ENCODE results near the gene ZSWIM8. TPM values are rescaled to one million over a fixed set of nuclear protein-coding genes. Genes with fewer than 3 reads are reported as not detected.

Gene ZSWIM8
- total and polyA plus RNA-seq, 2 experiments from 2014 or later = 101 to 103 TPM

- H3K4me3 ChIP-seq = no peak overlapping the region
- no peaks in the 10 kb centered on the region for H3K79me2 ChIP-seq
- H3K27me3 ChIP-seq = no peaks in the 10 kb centered on the region
- 95% methylated on average over 11 of the region's 11 CpGs for WGBS (ENCODE audit: low lambda C conversion rate, missing lambda C conversion rate)
- DNase-seq (ENCODE audit: low spot score) = no peak
- H2AFZ ChIP-seq = no peak overlapping the region
- no peaks in the 10 kb centered on the region for H3K36me3 ChIP-seq (replicated peaks; ENCODE audit: insufficient read depth, low read depth)
- no peak overlapping the region for H3K4me2 ChIP-seq
- no peaks in the 10 kb centered on the region for H3K9me3 ChIP-seq (ENCODE audit: low read depth)
- no peaks in the 10 kb centered on the region for H4K20me1 ChIP-seq (ENCODE audit: insufficient read depth, poor library complexity, severe bottlenecking)
- H3K27ac ChIP-seq = no peak overlapping the region
- H3K4me1 ChIP-seq (ENCODE audit: insufficient read depth) = no peaks in the 10 kb centered on the region
- no peaks in the 10 kb centered on the region for H3K9me2 ChIP-seq (replicated peaks; ENCODE audit: insufficient read depth)
- TF ChIP-seq CTCF (IDR thresholded peaks at IDR 0.05; ENCODE audit: poor library complexity) (no peak), EZH2 (IDR thresholded peaks at IDR 0.05; ENCODE audit: borderline replicate concordance) (no peak), EZH2phosphoT487 (IDR thresholded peaks at IDR 0.05; ENCODE audit: low read depth, severe bottlenecking, unreplicated experiment) (no peak)
These were observed 51.1 kb downstream of the ZSWIM8 start for GRCh38 chr10:73836427-73836980.

DNA sequence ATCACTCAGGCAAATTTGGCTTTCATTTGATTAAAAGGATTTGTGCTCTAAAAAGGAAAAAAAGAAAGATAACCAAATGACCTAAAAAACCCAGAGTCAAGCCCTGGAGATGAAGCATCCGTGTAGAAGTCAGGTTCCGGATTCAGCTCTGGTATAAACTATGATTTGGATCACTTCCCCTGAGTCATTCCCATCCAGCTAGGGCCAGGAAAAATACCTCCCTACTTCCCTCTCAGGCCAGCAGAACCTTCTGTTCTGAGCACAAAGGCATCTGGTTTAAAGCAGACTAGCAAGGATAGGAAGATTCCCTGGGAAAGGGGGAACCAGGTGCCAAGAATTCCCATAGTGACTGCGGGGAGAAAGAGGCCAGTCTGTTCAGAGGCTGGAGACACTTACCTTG, 51.7 kb downstream of the ZSWIM8 start:
- no peaks in the 10 kb centered on the region for H4K20me1 ChIP-seq (ENCODE audit: insufficient read depth, poor library complexity, severe bottlenecking)
- H3K9me3 ChIP-seq (ENCODE audit: low read depth) = no peaks in the 10 kb centered on the region
- H3K27me3 ChIP-seq = no peaks in the 10 kb centered on the region
- H2AFZ ChIP-seq = no peak overlapping the region
- no peak overlapping the region for H3K4me3 ChIP-seq
- DNase-seq (ENCODE audit: low spot score) = no peak
- no peaks in the 10 kb centered on the region for H3K4me1 ChIP-seq (ENCODE audit: insufficient read depth)
- no peak for TF ChIP-seq EZH2phosphoT487 (IDR thresholded peaks at IDR 0.05; ENCODE audit: low read depth, severe bottlenecking, unreplicated experiment)
- H3K4me2 ChIP-seq = no peak overlapping the region
- WGBS (ENCODE audit: low lambda C conversion rate, missing lambda C conversion rate) = 91% methylated on average over 3 of the region's 3 CpGs
- H3K27ac ChIP-seq = no peak overlapping the region
- H3K9me2 ChIP-seq (replicated peaks; ENCODE audit: insufficient read depth) = no peaks in the 10 kb centered on the region
- no peaks in the 10 kb centered on the region for H3K36me3 ChIP-seq (replicated peaks; ENCODE audit: insufficient read depth, low read depth)
- no peaks in the 10 kb centered on the region for H3K79me2 ChIP-seq

DNA sequence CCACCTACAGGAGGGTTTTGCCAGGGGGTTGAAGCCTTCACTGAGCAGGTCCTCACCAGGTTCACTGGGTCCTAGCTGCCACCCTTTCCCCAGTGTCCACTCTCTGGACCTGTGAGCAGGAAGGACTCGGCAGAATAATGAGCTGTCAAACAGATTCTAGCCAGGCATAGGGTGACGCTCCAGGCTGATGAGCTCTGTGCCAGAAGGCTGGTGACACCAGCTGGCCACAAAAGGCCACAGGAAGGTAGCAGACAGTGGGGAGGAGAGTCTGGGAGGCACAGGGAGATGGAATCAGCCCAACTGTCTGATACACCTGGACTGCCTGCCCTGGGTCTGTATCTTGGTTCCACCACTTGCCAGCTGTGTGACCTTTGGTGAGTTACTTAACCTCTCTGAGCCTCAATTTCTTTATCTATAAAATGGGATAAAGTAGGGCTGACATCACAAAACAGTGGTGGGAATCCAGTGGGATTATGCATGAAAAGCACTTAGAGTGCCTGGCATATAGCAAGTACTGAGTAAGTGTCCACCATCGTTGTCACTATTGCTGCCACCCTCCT, 52.7 kb downstream of the ZSWIM8 start:
- H3K36me3 ChIP-seq (replicated peaks; ENCODE audit: insufficient read depth, low read depth) = no peaks in the 10 kb centered on the region
- no peak for DNase-seq (ENCODE audit: low spot score)
- H3K9me3 ChIP-seq (ENCODE audit: low read depth) = no peaks in the 10 kb centered on the region
- H2AFZ ChIP-seq = no peak overlapping the region
- TF ChIP-seq CTCF (IDR thresholded peaks at IDR 0.05; ENCODE audit: poor library complexity) (no peak), EZH2 (IDR thresholded peaks at IDR 0.05; ENCODE audit: borderline replicate concordance) (no peak), EZH2phosphoT487 (IDR thresholded peaks at IDR 0.05; ENCODE audit: low read depth, severe bottlenecking, unreplicated experiment) (no peak)
- no peak overlapping the region for H3K4me3 ChIP-seq
- H4K20me1 ChIP-seq (ENCODE audit: insufficient read depth, poor library complexity, severe bottlenecking) = no peaks in the 10 kb centered on the region
- no peaks in the 10 kb centered on the region for H3K4me1 ChIP-seq (ENCODE audit: insufficient read depth)
- no peak overlapping the region for H3K27ac ChIP-seq
- 71% methylated on average over 3 of the region's 3 CpGs for WGBS (ENCODE audit: low lambda C conversion rate, missing lambda C conversion rate)
- no peak overlapping the region for H3K4me2 ChIP-seq
- no peaks in the 10 kb centered on the region for H3K9me2 ChIP-seq (replicated peaks; ENCODE audit: insufficient read depth)
- no peaks in the 10 kb centered on the region for H3K79me2 ChIP-seq
- H3K27me3 ChIP-seq = no peaks in the 10 kb centered on the region

GRCh38 chr10:73838827-73839226, 53.4 kb downstream of the ZSWIM8 start:
- TF ChIP-seq CTCF (IDR thresholded peaks at IDR 0.05; ENCODE audit: poor library complexity) = no peak
- TF ChIP-seq EZH2 (IDR thresholded peaks at IDR 0.05; ENCODE audit: borderline replicate concordance) = no peak
- no peak for TF ChIP-seq EZH2phosphoT487 (IDR thresholded peaks at IDR 0.05; ENCODE audit: low read depth, severe bottlenecking, unreplicated experiment)
- Histone ChIP-seq H3K36me3 (replicated peaks; ENCODE audit: insufficient read depth, low read depth) (no peaks in the 10 kb centered on the region), H3K79me2 (no peaks in the 10 kb centered on the region), H3K4me1 (ENCODE audit: insufficient read depth) (no peaks in the 10 kb centered on the region), H3K4me3 (no peak overlapping the region), H3K9me3 (ENCODE audit: low read depth) (no peaks in the 10 kb centered on the region), H3K27ac (no peak overlapping the region), H2AFZ (no peak overlapping the region), H3K27me3 (no peaks in the 10 kb centered on the region), H3K9me2 (replicated peaks; ENCODE audit: insufficient read depth) (no peaks in the 10 kb centered on the region), H3K4me2 (no peak overlapping the region), H4K20me1 (ENCODE audit: insufficient read depth, poor library complexity, severe bottlenecking) (no peaks in the 10 kb centered on the region)
- 92% methylated on average over 8 of the region's 8 CpGs for WGBS (ENCODE audit: low lambda C conversion rate, missing lambda C conversion rate)
- DNase-seq (ENCODE audit: low spot score) = no peak

All from hepatocyte (in vitro differentiated cells).